SK-N-SH (cell line): ENCODE measurements around the gene PLCE1.

ENCODE experiments used
- EZH2phosphoT487 ChIP-seq: fragments of 200-600 bp; sonication (generic); IDR thresholded peaks from 2 replicates; pipeline ENCODE4 v1.6.1; 2017; ENCODE audit warnings: low read depth, mixed run types, mild to moderate bottlenecking, antibody characterized with exemption, moderate library complexity, borderline replicate concordance
- JUND ChIP-seq: IDR thresholded peaks from 2 replicates; pipeline ENCODE4 v1.4.0; 2012
- POLR2AphosphoS5 ChIP-seq: IDR thresholded peaks from 2 replicates; pipeline ENCODE4 v1.6.1; 2012; ENCODE audit warnings: low read depth, low read length
- REST ChIP-seq: IDR thresholded peaks from 2 replicates; pipeline ENCODE4 v1.6.1; 2012; ENCODE audit warnings: mild to moderate bottlenecking, low read depth, low read length, moderate library complexity
- TAF1 ChIP-seq: IDR thresholded peaks from 2 replicates; pipeline ENCODE4 v1.6.1; 2012; ENCODE audit warnings: low read depth, mild to moderate bottlenecking, low read length, moderate library complexity, borderline replicate concordance
- USF2 ChIP-seq: fragments of 150-350 bp; IDR thresholded peaks from 2 replicates; pipeline ENCODE4 v1.6.1; 2017; ENCODE audit warnings: antibody characterized with exemption, low read length, low read depth, borderline replicate concordance
- YY1 ChIP-seq: IDR thresholded peaks from 2 replicates; pipeline ENCODE4 v1.4.0; 2012; ENCODE audit warnings: low read depth, mild to moderate bottlenecking
- TF ChIP-seq, protein P1 (sequence below): fragments of 200-600 bp; sonication (generic); IDR thresholded peaks from 2 replicates; pipeline ENCODE4 v1.6.1; 2017; ENCODE audit warnings: antibody characterized with exemption, mild to moderate bottlenecking, moderate library complexity
- TF ChIP-seq, protein P2 (sequence below): IDR thresholded peaks from 2 replicates; pipeline ENCODE4 v1.4.0; 2012; ENCODE audit warnings: low read depth

DNA sequence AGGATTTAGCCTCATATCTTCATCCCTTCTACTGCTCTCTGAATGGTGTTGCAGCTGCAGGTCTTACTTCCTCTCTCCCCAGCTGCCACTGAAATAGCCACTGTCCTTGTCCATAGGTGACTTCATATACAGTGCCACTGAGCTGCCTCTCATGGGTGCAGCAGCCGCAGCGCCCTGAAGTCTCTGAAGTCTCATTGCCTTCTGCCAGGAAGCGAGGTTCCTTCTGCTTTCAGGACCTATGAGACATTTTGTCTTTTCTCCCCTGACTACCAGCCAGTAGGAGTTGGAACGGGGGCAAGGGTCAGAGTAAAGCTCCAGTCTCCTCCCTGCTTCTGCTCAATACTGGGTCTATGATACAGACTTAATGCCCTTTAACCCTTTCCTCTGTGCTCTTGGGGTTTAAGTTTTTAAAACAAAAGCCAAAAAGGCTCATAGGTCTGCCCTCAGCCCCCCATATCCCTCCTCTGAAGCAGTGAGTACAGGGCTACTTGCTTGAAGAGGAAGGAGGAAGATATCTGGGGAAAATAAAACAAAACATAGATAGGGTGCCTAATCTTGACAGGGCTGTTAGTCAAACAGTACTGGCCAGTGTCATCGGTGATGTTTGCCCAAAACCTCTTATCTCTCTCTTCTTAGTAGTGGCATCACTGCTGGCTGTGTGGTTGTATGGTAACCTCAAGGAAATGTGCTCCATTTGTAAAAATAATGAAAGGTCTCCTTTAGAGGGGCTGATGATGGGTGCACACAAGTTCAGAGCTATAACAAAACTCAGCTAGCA is 7.1 kb downstream of the PLCE1 start:
- TF ChIP-seq, protein P1, sequence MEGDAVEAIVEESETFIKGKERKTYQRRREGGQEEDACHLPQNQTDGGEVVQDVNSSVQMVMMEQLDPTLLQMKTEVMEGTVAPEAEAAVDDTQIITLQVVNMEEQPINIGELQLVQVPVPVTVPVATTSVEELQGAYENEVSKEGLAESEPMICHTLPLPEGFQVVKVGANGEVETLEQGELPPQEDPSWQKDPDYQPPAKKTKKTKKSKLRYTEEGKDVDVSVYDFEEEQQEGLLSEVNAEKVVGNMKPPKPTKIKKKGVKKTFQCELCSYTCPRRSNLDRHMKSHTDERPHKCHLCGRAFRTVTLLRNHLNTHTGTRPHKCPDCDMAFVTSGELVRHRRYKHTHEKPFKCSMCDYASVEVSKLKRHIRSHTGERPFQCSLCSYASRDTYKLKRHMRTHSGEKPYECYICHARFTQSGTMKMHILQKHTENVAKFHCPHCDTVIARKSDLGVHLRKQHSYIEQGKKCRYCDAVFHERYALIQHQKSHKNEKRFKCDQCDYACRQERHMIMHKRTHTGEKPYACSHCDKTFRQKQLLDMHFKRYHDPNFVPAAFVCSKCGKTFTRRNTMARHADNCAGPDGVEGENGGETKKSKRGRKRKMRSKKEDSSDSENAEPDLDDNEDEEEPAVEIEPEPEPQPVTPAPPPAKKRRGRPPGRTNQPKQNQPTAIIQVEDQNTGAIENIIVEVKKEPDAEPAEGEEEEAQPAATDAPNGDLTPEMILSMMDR: no peak
- no peak for TF ChIP-seq EZH2phosphoT487
- TF ChIP-seq YY1: no peak
- no peak for TF ChIP-seq JUND
- no peak for TF ChIP-seq USF2
- no peak for TF ChIP-seq TAF1
- no peak for TF ChIP-seq REST
- no peak for TF ChIP-seq POLR2AphosphoS5
- TF ChIP-seq, protein P2, sequence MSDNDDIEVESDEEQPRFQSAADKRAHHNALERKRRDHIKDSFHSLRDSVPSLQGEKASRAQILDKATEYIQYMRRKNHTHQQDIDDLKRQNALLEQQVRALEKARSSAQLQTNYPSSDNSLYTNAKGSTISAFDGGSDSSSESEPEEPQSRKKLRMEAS: no peak
